Measurements from ENCODE around the gene TCF3. TPM values are rescaled to one million over a fixed set of nuclear protein-coding genes. Genes with fewer than 3 reads are reported as not detected.

The TCF3 gene
- polyA plus RNA-seq, 1 donor = 74.3 TPM

- no peak overlapping the region for H3K4me3 ChIP-seq (ENCODE audit: low read length)
- peaks cover 2% of the 10 kb centered on the region for H3K9me3 ChIP-seq (ENCODE audit: control insufficient read depth, low read depth, low read length)
- no CpG with 5 or more reads among the region's 25 CpGs for WGBS (ENCODE audit: insufficient coverage, low lambda C conversion rate)
- H3K27ac ChIP-seq (ENCODE audit: low read length) = no peak overlapping the region
- H3K27me3 ChIP-seq (ENCODE audit: control insufficient read depth, insufficient read depth, low read length) = no peaks in the 10 kb centered on the region
- DNase-seq = no peak
- H3K4me1 ChIP-seq (ENCODE audit: control insufficient read depth, insufficient read depth, low read length) = peaks cover under 1% of the 10 kb centered on the region
- H3K36me3 ChIP-seq (ENCODE audit: control insufficient read depth, insufficient read depth, low read length) = peaks cover 3% of the 10 kb centered on the region
These were observed 92.0 kb downstream of the TCF3 start for GRCh38 chr19:1560286-1560882.

Other genes with a start within 250 kb of the TCF3 start
- 97.8 TPM for gene DAZAP1, start 245.0 kb downstream of the TCF3 start, polyA plus RNA-seq
- 1,404 TPM for gene RPS15, start 214.2 kb downstream of the TCF3 start, polyA plus RNA-seq
- gene APC2, start 202.5 kb downstream of the TCF3 start, polyA plus RNA-seq = 5.6 TPM
- 29.8 TPM for gene C19orf25, start 173.4 kb downstream of the TCF3 start, polyA plus RNA-seq
- gene PCSK4, start 162.3 kb downstream of the TCF3 start, polyA plus RNA-seq = 4.7 TPM
- gene REEP6, start 161.4 kb downstream of the TCF3 start, polyA plus RNA-seq = 228 TPM
- 24.9 TPM for gene ADAMTSL5, start 139.6 kb downstream of the TCF3 start, polyA plus RNA-seq
- gene PLK5, start 128.5 kb downstream of the TCF3 start, polyA plus RNA-seq = 0.09 TPM
- gene MEX3D, start 84.3 kb downstream of the TCF3 start, polyA plus RNA-seq = 17.8 TPM
- 59.1 TPM for gene MBD3, start 59.8 kb downstream of the TCF3 start, polyA plus RNA-seq
- 124 TPM for gene UQCR11, start 47.2 kb downstream of the TCF3 start, polyA plus RNA-seq
- 1.6 TPM for gene ONECUT3, start 100.9 kb upstream of the TCF3 start, polyA plus RNA-seq
- 0.99 TPM for gene ATP8B3, start 159.7 kb upstream of the TCF3 start, polyA plus RNA-seq
- 23.8 TPM for gene REXO1, start 195.9 kb upstream of the TCF3 start, polyA plus RNA-seq
- 19.5 TPM for gene KLF16, start 211.0 kb upstream of the TCF3 start, polyA plus RNA-seq
- 46.4 TPM for gene ABHD17A, start 232.9 kb upstream of the TCF3 start, polyA plus RNA-seq

Measured in large intestine (tissue), 3 donors.